ENCODE measurements around the gene CADPS2.

GRCh38 chr7:122465296-122465695 lies 421.0 kb downstream of the CADPS2 start:
- no peak for TF ChIP-seq RAD21 (IDR thresholded peaks at IDR 0.05)
- TF ChIP-seq, protein P1, sequence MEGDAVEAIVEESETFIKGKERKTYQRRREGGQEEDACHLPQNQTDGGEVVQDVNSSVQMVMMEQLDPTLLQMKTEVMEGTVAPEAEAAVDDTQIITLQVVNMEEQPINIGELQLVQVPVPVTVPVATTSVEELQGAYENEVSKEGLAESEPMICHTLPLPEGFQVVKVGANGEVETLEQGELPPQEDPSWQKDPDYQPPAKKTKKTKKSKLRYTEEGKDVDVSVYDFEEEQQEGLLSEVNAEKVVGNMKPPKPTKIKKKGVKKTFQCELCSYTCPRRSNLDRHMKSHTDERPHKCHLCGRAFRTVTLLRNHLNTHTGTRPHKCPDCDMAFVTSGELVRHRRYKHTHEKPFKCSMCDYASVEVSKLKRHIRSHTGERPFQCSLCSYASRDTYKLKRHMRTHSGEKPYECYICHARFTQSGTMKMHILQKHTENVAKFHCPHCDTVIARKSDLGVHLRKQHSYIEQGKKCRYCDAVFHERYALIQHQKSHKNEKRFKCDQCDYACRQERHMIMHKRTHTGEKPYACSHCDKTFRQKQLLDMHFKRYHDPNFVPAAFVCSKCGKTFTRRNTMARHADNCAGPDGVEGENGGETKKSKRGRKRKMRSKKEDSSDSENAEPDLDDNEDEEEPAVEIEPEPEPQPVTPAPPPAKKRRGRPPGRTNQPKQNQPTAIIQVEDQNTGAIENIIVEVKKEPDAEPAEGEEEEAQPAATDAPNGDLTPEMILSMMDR (IDR thresholded peaks at IDR 0.05; ENCODE audit: low read depth, low read length, missing input control): no peak
- TF ChIP-seq MAX (IDR thresholded peaks at IDR 0.05): no peak
- TF ChIP-seq, protein P2, sequence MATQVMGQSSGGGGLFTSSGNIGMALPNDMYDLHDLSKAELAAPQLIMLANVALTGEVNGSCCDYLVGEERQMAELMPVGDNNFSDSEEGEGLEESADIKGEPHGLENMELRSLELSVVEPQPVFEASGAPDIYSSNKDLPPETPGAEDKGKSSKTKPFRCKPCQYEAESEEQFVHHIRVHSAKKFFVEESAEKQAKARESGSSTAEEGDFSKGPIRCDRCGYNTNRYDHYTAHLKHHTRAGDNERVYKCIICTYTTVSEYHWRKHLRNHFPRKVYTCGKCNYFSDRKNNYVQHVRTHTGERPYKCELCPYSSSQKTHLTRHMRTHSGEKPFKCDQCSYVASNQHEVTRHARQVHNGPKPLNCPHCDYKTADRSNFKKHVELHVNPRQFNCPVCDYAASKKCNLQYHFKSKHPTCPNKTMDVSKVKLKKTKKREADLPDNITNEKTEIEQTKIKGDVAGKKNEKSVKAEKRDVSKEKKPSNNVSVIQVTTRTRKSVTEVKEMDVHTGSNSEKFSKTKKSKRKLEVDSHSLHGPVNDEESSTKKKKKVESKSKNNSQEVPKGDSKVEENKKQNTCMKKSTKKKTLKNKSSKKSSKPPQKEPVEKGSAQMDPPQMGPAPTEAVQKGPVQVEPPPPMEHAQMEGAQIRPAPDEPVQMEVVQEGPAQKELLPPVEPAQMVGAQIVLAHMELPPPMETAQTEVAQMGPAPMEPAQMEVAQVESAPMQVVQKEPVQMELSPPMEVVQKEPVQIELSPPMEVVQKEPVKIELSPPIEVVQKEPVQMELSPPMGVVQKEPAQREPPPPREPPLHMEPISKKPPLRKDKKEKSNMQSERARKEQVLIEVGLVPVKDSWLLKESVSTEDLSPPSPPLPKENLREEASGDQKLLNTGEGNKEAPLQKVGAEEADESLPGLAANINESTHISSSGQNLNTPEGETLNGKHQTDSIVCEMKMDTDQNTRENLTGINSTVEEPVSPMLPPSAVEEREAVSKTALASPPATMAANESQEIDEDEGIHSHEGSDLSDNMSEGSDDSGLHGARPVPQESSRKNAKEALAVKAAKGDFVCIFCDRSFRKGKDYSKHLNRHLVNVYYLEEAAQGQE (IDR thresholded peaks at IDR 0.05): no peak
- TF ChIP-seq FOXA1 (IDR thresholded peaks at IDR 0.05): no peak
- TF ChIP-seq YY1 (IDR thresholded peaks at IDR 0.05): no peak
- TF ChIP-seq, protein P3, sequence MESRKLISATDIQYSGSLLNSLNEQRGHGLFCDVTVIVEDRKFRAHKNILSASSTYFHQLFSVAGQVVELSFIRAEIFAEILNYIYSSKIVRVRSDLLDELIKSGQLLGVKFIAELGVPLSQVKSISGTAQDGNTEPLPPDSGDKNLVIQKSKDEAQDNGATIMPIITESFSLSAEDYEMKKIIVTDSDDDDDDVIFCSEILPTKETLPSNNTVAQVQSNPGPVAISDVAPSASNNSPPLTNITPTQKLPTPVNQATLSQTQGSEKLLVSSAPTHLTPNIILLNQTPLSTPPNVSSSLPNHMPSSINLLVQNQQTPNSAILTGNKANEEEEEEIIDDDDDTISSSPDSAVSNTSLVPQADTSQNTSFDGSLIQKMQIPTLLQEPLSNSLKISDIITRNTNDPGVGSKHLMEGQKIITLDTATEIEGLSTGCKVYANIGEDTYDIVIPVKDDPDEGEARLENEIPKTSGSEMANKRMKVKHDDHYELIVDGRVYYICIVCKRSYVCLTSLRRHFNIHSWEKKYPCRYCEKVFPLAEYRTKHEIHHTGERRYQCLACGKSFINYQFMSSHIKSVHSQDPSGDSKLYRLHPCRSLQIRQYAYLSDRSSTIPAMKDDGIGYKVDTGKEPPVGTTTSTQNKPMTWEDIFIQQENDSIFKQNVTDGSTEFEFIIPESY (IDR thresholded peaks at IDR 0.05): no peak
- TF ChIP-seq TAF1 (conservative IDR thresholded peaks at IDR 0.05): no peak

Measured in liver (tissue), 3 donors.